ENCODE data around the gene TNS2.

The TNS2 gene

DNA sequence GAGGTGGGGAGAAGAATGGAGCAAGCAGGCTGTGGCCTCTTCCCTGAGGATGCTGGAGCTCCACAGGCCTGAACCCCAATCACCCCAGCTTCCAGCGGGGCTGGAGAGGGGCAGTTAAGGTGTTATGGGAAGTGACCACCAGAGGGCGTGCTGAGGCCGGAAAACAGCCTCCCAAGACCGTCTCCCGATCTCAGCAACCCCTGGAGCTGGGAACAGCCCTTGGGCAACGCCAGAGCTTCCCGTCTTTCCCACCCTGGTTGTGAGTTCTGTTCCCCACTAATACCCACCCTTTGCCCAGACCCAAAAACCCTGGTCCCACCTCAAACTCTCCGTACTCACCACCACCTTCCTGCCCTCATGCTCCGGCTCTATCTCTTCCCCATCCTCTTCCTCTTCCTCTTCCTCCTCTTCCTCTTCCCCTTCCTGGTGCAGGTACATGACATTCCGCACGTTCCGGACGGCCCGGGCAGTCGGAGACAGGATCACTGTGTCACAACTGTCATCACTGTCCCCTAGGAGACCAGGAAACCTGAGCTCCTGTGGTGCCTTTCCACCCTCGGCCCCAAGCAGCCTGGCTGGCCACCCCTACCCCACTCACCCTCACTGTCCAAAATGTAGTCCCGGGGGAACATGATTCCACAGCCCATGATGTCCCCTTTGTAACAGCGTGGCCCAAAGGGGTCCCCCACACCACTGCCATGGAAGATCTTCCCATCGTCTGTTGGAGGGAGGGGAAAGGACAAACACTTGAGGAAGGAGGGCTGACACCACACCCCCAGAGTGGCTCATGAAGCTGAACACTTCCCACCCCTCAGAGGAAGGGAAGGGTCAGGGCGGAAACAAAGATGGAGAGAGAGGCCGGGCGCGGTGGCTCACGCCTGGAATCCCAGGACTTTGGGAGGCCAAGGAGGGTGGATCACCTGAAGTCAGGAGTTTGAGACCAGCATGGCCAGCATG is 16.4 kb downstream of the TNS2 start:
- Histone ChIP-seq H3K4me3 (ENCODE audit: severe bottlenecking) (no peak overlapping the region), H3K27me3 (ENCODE audit: insufficient read depth, poor library complexity, severe bottlenecking) (no peaks in the 10 kb centered on the region), H3K27ac (ENCODE audit: poor library complexity, severe bottlenecking) (no peak overlapping the region), H3K9me3 (ENCODE audit: severe bottlenecking) (no peaks in the 10 kb centered on the region), H3K36me3 (ENCODE audit: low read depth) (peaks cover 42% of the 10 kb centered on the region), H3K4me1 (ENCODE audit: insufficient read depth, poor library complexity, severe bottlenecking) (peaks cover 33% of the 10 kb centered on the region)
- peak; percentile 87 for TF ChIP-seq CTCF (IDR thresholded peaks at IDR 0.05; ENCODE audit: poor library complexity, severe bottlenecking)
- ATAC-seq (ENCODE audit: low read depth) (peak; percentile 64), DNase-seq (ENCODE audit: low spot score) (no peak)

- no peaks in the 10 kb centered on the region for H3K9me3 ChIP-seq (ENCODE audit: severe bottlenecking)
- H3K4me1 ChIP-seq (ENCODE audit: insufficient read depth, poor library complexity, severe bottlenecking) = peaks cover 42% of the 10 kb centered on the region
- H3K27ac ChIP-seq (ENCODE audit: poor library complexity, severe bottlenecking) = peak overlapping the region; percentile 46
- ATAC-seq (ENCODE audit: low read depth) (no peak), DNase-seq (ENCODE audit: low spot score) (peak; percentile 10)
- H3K36me3 ChIP-seq (ENCODE audit: low read depth) = peaks cover 39% of the 10 kb centered on the region
- H3K27me3 ChIP-seq (ENCODE audit: insufficient read depth, poor library complexity, severe bottlenecking) = no peaks in the 10 kb centered on the region
- no peak overlapping the region for H3K4me3 ChIP-seq (ENCODE audit: severe bottlenecking)
- no peak for TF ChIP-seq CTCF (IDR thresholded peaks at IDR 0.05; ENCODE audit: poor library complexity, severe bottlenecking)
These were observed 17.5 kb downstream of the TNS2 start for GRCh38 chr12:53067074-53067992.

DNA sequence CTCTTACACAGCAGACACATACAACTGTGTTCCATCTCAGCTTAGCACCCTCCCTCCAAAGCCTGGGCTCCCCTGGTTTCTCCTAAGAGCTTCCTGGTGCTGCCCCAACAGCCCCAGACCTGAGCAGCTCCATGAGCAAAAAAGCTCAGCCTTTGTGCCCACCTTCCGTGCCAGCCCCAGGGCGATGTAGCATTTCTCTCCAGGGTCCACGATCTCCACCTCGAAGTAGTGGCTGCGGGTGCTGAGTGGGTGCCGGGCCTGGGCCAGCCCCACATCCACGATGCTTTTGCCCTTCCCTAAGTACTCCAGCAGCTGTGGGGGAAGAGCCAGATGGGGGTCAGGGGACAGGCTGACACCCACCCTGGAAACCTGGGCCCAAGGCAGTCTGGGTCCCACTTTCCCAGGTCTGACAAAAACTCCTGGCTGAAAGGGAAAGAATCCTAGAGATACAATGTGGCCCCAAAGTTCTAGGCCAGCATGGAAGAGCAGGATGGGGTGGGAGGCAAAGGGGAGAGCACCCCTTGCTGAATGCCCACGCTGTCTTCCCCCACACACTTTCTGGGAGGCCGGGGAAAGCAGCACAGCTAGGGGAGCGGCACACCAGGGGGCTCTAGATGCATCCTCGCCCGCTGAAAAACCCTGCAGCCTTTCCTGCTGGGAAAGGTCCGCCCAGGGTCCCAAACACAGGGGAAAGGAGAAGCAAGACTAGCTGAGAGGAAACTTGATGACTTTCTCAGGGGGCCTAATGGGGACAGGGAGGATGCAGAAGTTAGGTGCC is 18.3 kb downstream of the TNS2 start:
- no peak for DNase-seq (ENCODE audit: low spot score)
- Histone ChIP-seq H3K27me3 (ENCODE audit: insufficient read depth, poor library complexity, severe bottlenecking) (no peaks in the 10 kb centered on the region), H3K9me3 (ENCODE audit: severe bottlenecking) (no peaks in the 10 kb centered on the region), H3K4me1 (ENCODE audit: insufficient read depth, poor library complexity, severe bottlenecking) (peaks cover 44% of the 10 kb centered on the region), H3K4me3 (ENCODE audit: severe bottlenecking) (no peak overlapping the region), H3K27ac (ENCODE audit: poor library complexity, severe bottlenecking) (peak overlapping the region; percentile 46), H3K36me3 (ENCODE audit: low read depth) (peaks cover 43% of the 10 kb centered on the region)
- no peak for ATAC-seq (ENCODE audit: low read depth)
- no peak for TF ChIP-seq CTCF (IDR thresholded peaks at IDR 0.05; ENCODE audit: poor library complexity, severe bottlenecking)

DNA sequence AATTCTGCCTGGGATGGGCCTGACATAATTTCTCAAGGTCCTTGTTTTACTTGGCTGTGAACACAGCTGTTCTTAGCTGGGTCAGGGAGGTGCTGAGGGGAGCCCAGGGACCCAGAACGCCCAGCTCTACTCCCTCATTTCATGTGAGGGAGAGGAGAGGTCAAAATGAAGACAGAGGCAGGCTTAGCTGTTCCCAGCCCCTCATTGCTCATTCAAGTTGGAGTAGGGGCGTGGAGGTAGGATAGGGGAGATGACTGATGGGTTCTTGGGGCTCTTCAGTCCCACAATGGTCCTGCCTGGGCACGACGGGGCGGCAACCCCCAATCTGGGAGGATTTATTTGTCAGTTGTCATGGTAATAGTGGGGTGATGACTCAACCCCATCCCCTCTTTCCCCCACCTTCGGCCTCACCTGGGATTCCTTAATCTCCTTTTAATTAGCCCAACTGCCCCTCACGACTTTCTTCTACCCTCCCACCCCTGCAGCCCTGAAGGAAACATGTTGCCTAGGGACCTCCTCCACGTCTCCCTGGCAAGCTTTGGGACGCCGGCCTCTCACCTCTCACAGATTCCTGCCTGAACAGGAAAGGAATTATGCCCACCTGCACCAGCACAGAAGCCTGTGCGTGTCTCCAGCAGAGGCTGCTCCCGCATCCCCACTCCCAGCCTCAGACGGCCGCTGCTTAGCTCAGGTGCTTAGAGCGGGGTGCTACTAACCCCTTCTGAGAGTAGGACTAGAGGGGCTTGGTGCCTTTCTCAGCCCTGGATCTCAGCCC is 19.1 kb downstream of the TNS2 start:
- ATAC-seq (ENCODE audit: low read depth) (peak; percentile 35), DNase-seq (ENCODE audit: low spot score) (no peak)
- no peaks in the 10 kb centered on the region for H3K9me3 ChIP-seq (ENCODE audit: severe bottlenecking)
- TF ChIP-seq CTCF (IDR thresholded peaks at IDR 0.05; ENCODE audit: poor library complexity, severe bottlenecking) = no peak
- peaks cover 44% of the 10 kb centered on the region for H3K4me1 ChIP-seq (ENCODE audit: insufficient read depth, poor library complexity, severe bottlenecking)
- H3K36me3 ChIP-seq (ENCODE audit: low read depth) = peaks cover 46% of the 10 kb centered on the region
- H3K27ac ChIP-seq (ENCODE audit: poor library complexity, severe bottlenecking) = peak overlapping the region; percentile 46
- H3K27me3 ChIP-seq (ENCODE audit: insufficient read depth, poor library complexity, severe bottlenecking) = no peaks in the 10 kb centered on the region
- no peak overlapping the region for H3K4me3 ChIP-seq (ENCODE audit: severe bottlenecking)
